Skeletal muscle tissue (tissue), 4 donors: ENCODE measurements around the gene SARNP. TPM values are rescaled to one million over a fixed set of nuclear protein-coding genes. Genes with fewer than 3 reads are reported as not detected.

Experiments
- H3K27ac ChIP-seq: one replicate; pipeline ENCODE4 v1.7.0; 2013; ENCODE audit warnings: mild to moderate bottlenecking, low read depth, low read length, inconsistent platforms
- H3K27me3 ChIP-seq, 3 donors: one replicate each; pipeline ENCODE4 v1.7.0; 2013; ENCODE audit warnings: low read length in 3 of 3; ENCODE audit not compliant: control insufficient read depth in 3 of 3, insufficient read depth in 3 of 3
- H3K36me3 ChIP-seq, 3 donors: one replicate each; pipeline ENCODE4 v1.7.0; 2013; ENCODE audit warnings: low read length in 3 of 3; ENCODE audit not compliant: control insufficient read depth in 3 of 3, insufficient read depth in 3 of 3
- H3K4me1 ChIP-seq, 3 donors: one replicate each; pipeline ENCODE4 v1.7.0; 2013; ENCODE audit warnings: low read length in 3 of 3, mild to moderate bottlenecking in 3 of 3; ENCODE audit not compliant: control insufficient read depth in 3 of 3, insufficient read depth in 3 of 3
- H3K4me3 ChIP-seq, 3 donors: one replicate each; pipeline ENCODE4 v1.7.0; 2013; ENCODE audit warnings: low read length in 3 of 3
- H3K9ac ChIP-seq, 3 donors: one replicate each; pipeline ENCODE4 v1.7.0; 2013; ENCODE audit warnings: low read length in 3 of 3, mild to moderate bottlenecking in 3 of 3, moderate library complexity in 2 of 3, low read depth in 1 of 3
- H3K9me3 ChIP-seq, 3 donors: one replicate each; pipeline ENCODE4 v1.7.0; 2013; ENCODE audit warnings: low read length in 3 of 3; ENCODE audit not compliant: control insufficient read depth in 3 of 3
- total RNA-seq: library from RNA; depleted of rRNA; stranded (reverse); fragments of >200 nt; gene quantifications from one replicate; pipeline ENCODE4 v1.2.3, GENCODE V29; 2014
- donor health status: Osteomylitis.

SARNP gene
- total RNA-seq, 1 donor from 2014 or later, result 71.5 TPM

GRCh38 chr12:55746913-55747231 lies 70.7 kb downstream of the SARNP start:
- H3K4me1 ChIP-seq, result peaks cover 18 to 32% (median 29%) of the 10 kb centered on the region in 3 donors
- H3K27ac ChIP-seq, result no peak overlapping the region
- no peak overlapping the region for H3K4me3 ChIP-seq
- H3K9me3 ChIP-seq, result no peaks in the 10 kb centered on the region
- no peak overlapping the region for H3K9ac ChIP-seq
- peaks cover 1 to 15% (median 8%) of the 10 kb centered on the region in 3 donors for H3K36me3 ChIP-seq
- H3K27me3 ChIP-seq, result peaks cover 0 to 4% (median 0%) of the 10 kb centered on the region in 3 donors

DNA sequence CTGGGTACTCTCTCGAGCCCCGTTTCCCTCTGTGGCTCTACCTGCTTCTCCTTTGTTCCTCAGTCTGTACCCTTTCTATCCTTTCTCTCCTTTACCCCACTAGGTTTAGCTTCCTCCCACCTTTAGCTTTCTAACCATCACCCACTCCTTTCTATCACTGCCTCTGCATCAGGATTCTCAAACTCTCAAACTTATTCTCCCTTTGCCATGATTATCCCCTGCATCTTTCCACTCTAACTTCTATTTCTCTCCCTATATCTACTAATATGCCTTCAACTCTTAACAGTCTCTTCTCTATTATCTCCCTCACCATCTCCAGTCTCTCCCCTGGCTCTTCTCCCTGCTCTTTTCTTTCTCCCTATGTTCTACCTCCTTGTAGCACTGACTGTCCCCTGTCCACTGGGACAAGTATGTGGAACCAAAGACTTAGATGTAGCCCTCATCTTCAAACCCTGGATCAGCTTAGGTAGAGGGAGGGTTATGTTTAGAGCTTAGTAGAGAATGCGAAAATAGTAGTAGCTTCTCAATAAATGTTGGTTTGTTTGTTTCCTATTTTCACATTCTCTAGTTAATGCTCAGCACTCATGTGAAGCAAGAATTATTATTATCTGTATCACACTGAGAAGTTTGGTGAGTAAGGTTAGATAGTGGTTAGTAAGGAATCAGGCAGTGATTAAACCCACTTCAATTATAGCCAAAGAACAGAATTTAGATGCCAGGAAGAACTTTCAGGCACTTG lies 71.2 kb downstream of the SARNP start:
- peaks cover 0 to 10% (median 2%) of the 10 kb centered on the region in 3 donors for H3K36me3 ChIP-seq
- no peaks in the 10 kb centered on the region for H3K9me3 ChIP-seq
- no peak overlapping the region for H3K4me3 ChIP-seq
- no peak overlapping the region for H3K27ac ChIP-seq
- H3K27me3 ChIP-seq, result peaks cover 0 to 4% (median 0%) of the 10 kb centered on the region in 3 donors
- no peak overlapping the region for H3K9ac ChIP-seq
- peaks cover 18 to 32% (median 29%) of the 10 kb centered on the region in 3 donors for H3K4me1 ChIP-seq

- Histone ChIP-seq H3K9ac (peak overlapping the region in 1 of 3 donors; percentile 45), H3K27ac (peak overlapping the region; percentile 19), H3K4me1 (peaks cover 18 to 32% (median 29%) of the 10 kb centered on the region in 3 donors), H3K27me3 (peaks cover 0 to 4% (median 0%) of the 10 kb centered on the region in 3 donors), H3K36me3 (peaks cover 0 to 6% (median 0%) of the 10 kb centered on the region in 3 donors), H3K9me3 (no peaks in the 10 kb centered on the region), H3K4me3 (peak overlapping the region in 2 of 3 donors; percentile 7 to 48)
Observed at GRCh38 chr12:55745361-55746173, 72.0 kb downstream of the SARNP start.

- Histone ChIP-seq H3K27ac (no peak overlapping the region), H3K27me3 (peaks cover 0 to 4% (median 0%) of the 10 kb centered on the region in 3 donors), H3K9ac (peak overlapping the region in 2 of 3 donors; percentile 45 to 72), H3K36me3 (peaks cover 0 to 6% (median 0%) of the 10 kb centered on the region in 3 donors), H3K4me3 (peak overlapping the region; percentile 56 to 76 (median 66)), H3K9me3 (no peaks in the 10 kb centered on the region), H3K4me1 (peaks cover 18 to 32% (median 29%) of the 10 kb centered on the region in 3 donors)
Observed at GRCh38 chr12:55744340-55745030, 73.0 kb downstream of the SARNP start.

DNA sequence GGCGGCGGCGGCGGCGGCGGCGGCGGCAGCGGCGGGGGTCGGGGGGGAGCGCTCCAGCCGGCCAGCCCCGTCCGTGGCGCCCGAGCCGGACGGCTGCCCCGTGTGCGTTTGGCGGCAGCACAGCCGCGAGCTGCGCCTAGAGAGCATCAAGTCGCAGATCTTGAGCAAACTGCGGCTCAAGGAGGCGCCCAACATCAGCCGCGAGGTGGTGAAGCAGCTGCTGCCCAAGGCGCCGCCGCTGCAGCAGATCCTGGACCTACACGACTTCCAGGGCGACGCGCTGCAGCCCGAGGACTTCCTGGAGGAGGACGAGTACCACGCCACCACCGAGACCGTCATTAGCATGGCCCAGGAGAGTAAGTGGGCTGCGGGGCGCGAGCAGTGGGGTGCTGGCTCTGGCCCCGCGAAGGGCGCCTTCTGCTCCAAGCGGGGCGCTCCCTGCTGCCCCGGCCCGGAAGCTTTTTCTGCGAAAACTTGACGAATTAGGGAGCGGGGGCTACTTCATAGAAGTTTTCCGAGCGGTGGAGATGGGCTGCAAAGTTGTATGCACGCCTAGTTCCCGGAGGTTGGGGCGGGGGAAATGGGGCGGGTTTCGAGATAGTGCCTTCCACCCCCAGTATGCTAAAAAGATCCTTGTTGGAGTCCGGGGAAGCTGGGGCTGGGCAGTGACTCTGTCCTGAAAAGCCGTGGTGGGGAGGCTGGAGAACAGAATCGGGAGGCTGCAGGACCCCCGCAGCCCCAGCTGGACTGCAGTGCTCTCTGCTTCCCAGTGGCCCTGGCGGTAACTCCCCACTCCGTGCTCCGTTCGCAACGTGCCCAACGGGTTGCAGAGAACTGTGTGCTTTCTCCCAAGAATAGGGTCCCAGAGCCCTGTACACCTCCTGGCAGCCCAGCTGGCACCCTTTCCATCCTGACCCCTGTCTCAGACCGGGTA lies 73.9 kb downstream of the SARNP start:
- Histone ChIP-seq H3K9me3 (no peaks in the 10 kb centered on the region), H3K4me1 (peaks cover 18 to 32% (median 29%) of the 10 kb centered on the region in 3 donors), H3K4me3 (peak overlapping the region; percentile 66 to 80 (median 76)), H3K36me3 (peaks cover 0 to 1% (median 0%) of the 10 kb centered on the region in 3 donors), H3K27me3 (peaks cover 0 to 4% (median 0%) of the 10 kb centered on the region in 3 donors), H3K9ac (peak overlapping the region; percentile 20 to 72 (median 38)), H3K27ac (no peak overlapping the region)

- Histone ChIP-seq H3K9me3 (no peaks in the 10 kb centered on the region), H3K36me3 (no peaks in the 10 kb centered on the region), H3K4me3 (peak within 1 kb of the TSS; percentile 66 to 80 (median 76)), H3K27me3 (peaks cover 0 to 4% (median 0%) of the 10 kb centered on the region in 3 donors), H3K9ac (peak within 1 kb of the TSS; percentile 20 to 72 (median 38)), H3K4me1 (peaks cover 25 to 34% (median 30%) of the 10 kb centered on the region in 3 donors), H3K27ac (no peak within 1 kb of the TSS)
Observed at GRCh38 chr12:55742719-55743405, 74.7 kb downstream of the SARNP start, which contains the start of gene GDF11. TSS of gene GDF11 (plus strand) at chr12:55743122. CDS start at chr12:55743317, 195 bp downstream.

DNA sequence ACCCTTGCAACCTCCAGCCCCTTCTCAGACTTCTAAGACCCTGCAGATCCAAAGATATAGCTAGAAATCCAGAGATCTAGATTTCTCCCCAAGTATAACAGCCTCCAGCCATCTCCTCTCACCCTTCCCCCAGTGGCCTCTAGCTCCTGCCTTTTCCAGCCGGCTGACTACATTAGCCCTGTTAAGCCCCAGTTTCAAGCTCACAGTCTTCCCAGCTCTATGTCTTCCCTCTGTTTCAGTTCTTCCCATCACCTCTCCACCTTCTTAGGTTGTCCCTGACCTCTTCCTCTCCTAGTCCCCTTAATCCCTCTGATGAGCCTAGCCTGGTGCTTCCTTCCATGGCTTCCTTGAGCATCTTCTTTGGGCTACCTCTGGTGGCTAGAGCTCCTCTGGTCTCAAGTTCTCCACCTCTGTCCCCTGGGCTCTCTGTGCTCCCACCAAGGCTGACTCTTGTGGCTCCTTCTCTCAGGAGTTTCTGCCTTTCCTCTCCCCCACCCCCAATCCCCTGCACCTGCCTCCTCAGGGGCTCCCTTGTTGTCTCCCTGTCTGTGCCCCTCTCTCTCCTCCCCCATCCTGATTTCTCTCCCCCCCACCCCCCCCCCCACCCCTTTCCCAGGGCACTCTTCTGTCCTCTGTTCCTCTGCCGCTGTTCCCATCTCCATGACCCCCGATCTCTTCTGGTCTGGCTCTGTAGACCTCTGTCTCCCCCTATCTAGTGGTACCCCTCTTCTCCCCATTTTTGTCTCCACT lies 75.4 kb downstream of the SARNP start:
- Histone ChIP-seq H3K4me1 (peaks cover 32 to 41% (median 36%) of the 10 kb centered on the region in 3 donors), H3K4me3 (peak overlapping the region in 2 of 3 donors; percentile 40 to 61), H3K27ac (no peak overlapping the region), H3K9me3 (no peaks in the 10 kb centered on the region), H3K27me3 (peaks cover 0 to 4% (median 0%) of the 10 kb centered on the region in 3 donors), H3K9ac (peak overlapping the region in 1 of 3 donors; percentile 33), H3K36me3 (no peaks in the 10 kb centered on the region)

- H3K4me1 ChIP-seq, result peaks cover 23 to 27% (median 27%) of the 10 kb centered on the region in 3 donors
- H3K36me3 ChIP-seq, result no peaks in the 10 kb centered on the region
- peaks cover 0 to 4% (median 0%) of the 10 kb centered on the region in 3 donors for H3K27me3 ChIP-seq
- H3K4me3 ChIP-seq, result no peak overlapping the region
- H3K9ac ChIP-seq, result no peak overlapping the region
- no peak overlapping the region for H3K27ac ChIP-seq
- no peaks in the 10 kb centered on the region for H3K9me3 ChIP-seq
Observed at GRCh38 chr12:55739025-55739378, 78.5 kb downstream of the SARNP start.
